HG03439 (cell line): ENCODE data around the gene TMEM191B.
"Not testable (repeated sequence)": the region's sequence is repeated elsewhere in the genome, so short reads cannot be mapped to it uniquely, and the experiment has no call there.

Experiments
- ATAC-seq: cut with Tn5 transposase; IDR thresholded peaks from one replicate; pipeline ENCODE4 v1.9.1; 2021; ENCODE audit warnings: mild to moderate bottlenecking, moderate library complexity; ENCODE audit not compliant: unreplicated experiment

TMEM191B gene

GRCh38 chr22:18554280-18555256 lies 27.0 kb downstream of the TMEM191B start:
- not testable (repeated sequence) for ATAC-seq

DNA sequence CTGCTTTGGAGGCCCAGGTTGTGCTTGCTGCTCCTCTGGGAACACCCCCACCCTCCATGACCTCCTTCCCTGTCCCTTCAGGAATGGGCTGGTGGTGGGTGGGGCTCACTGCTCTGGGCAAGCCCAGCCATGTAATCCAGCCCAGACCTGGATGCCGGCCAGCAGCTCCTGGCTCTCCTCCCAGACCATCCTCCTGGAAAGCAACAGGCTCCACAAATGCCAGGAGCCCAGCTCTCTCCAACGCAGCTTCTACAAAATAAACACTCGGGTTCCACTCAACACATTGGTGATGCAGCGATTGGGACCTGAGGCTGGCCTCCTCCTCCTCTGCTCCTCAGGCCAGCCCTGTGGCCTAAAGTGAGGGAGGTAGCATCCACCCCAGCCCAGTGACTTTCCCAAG lies 30.9 kb downstream of the TMEM191B start:
- ATAC-seq: not testable (repeated sequence)

GRCh38 chr22:18558939-18559338 lies 31.3 kb downstream of the TMEM191B start:
- ATAC-seq: not testable (repeated sequence)

GRCh38 chr22:18560099-18560974 lies 32.7 kb downstream of the TMEM191B start:
- not testable (repeated sequence) for ATAC-seq

- not testable (repeated sequence) for ATAC-seq
These were observed 43.1 kb downstream of the TMEM191B start for GRCh38 chr22:18570509-18571246.

DNA sequence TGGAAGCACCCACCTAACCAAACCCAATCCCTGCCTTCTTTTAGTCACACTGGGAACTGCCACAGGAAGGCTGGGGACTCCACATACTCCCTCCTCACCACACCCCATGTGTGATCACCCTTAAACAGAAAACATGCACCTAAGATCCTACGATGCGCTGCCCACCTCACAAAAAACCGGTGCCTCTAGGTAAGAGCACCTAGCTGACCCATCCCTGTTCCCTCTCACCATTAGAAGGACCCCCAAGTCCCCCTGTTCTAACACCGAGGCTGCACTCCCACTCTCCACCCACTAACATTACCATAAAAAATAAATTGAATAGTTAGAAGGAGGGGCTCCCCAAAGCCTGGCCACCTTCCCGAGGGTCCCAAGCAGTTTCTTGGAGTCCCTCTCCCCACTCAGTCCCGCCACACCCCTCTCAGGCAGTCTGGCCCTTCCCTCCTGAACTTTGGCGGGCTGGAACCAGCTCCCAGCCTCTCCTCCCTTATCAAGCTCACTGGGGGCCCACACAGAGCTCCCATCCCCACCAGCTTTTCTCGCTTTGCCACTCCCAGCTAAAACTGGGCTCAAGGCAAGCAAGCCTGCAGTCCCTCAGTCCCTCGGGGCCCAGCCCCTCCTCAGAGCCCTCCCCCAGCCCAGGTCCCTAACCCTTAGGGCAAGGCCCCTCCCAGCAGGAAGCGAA lies 46.0 kb downstream of the TMEM191B start:
- ATAC-seq: not testable (repeated sequence)

GRCh38 chr22:18574555-18574954 lies 47.0 kb downstream of the TMEM191B start:
- not testable (repeated sequence) for ATAC-seq

DNA sequence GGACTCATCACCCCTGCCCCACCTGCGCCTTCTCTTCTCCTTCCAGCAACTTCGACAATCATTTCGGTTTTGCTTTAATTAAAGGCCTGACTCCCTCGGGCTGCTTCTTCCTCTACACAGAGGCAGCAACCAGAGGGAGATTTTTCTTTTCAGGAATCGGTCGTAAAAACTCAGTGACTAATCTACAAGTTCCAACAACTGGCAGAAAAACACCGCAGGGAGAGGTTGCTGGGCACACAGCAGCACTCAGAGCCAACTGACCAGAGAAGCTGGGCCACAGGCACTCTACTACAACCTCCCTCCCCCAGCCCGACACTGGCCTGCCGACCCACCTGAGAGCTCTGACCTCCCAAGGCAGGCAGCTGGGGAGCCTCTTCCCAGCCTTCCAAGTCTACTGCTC lies 48.1 kb downstream of the TMEM191B start:
- ATAC-seq: not testable (repeated sequence)

GRCh38 chr22:18577090-18577818 lies 49.7 kb downstream of the TMEM191B start:
- peak; percentile 27 for ATAC-seq

DNA sequence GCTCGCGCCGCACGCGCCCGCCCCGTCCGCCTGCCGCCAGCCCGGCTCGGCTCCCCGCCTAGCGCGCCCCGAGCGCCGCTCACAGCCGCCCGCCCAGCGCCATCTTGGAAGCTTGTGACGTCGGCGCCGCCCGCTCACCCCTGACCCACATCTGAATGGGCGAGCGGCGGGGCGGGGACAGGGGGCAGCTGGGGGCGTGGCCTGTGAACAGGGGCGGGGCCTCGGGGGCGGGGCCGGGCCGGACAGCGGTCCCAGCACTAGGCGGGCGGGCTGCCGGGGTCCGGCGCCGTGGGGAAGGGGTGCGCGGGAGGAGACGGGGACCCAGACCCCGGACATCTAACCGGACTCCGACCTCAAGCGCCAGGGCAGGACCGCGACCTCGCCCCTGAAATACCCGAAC lies 50.2 kb downstream of the TMEM191B start:
- peak; percentile 79 for ATAC-seq
